Measurements from ENCODE around the gene TCF4.

TCF4 gene

GRCh38 chr18:55585065-55585919 lies 2.7 kb downstream of the TCF4 start:
- DNase-seq, result no peak

GRCh38 chr18:55584201-55584600 lies 3.8 kb downstream of the TCF4 start:
- no peak for DNase-seq

- no peak for DNase-seq
Measured at GRCh38 chr18:55582325-55582724, 5.7 kb downstream of the TCF4 start.

- no peak for DNase-seq
Measured at GRCh38 chr18:55579501-55580270, 8.3 kb downstream of the TCF4 start.

- DNase-seq, result no peak
Measured at GRCh38 chr18:55577812-55578539, 10.0 kb downstream of the TCF4 start.

- DNase-seq, result no peak
Measured at GRCh38 chr18:55576001-55576400, 12.0 kb downstream of the TCF4 start.

GRCh38 chr18:55575066-55575465 lies 12.9 kb downstream of the TCF4 start:
- DNase-seq, result no peak

GRCh38 chr18:55573386-55573785 lies 14.6 kb downstream of the TCF4 start:
- DNase-seq, result no peak

GRCh38 chr18:55570966-55571365 lies 17.0 kb downstream of the TCF4 start:
- no peak for DNase-seq

- DNase-seq, result no peak
Measured at GRCh38 chr18:55566456-55566935, 21.5 kb downstream of the TCF4 start.

GRCh38 chr18:55559739-55560138 lies 28.3 kb downstream of the TCF4 start:
- DNase-seq, result no peak

- no peak for DNase-seq
Measured at GRCh38 chr18:55557211-55557610, 30.8 kb downstream of the TCF4 start.

GRCh38 chr18:55555395-55556027 lies 32.5 kb downstream of the TCF4 start:
- no peak for DNase-seq

- no peak for DNase-seq
Measured at GRCh38 chr18:55552526-55553189, 35.3 kb downstream of the TCF4 start.

- no peak for DNase-seq
Measured at GRCh38 chr18:55551227-55551626, 36.8 kb downstream of the TCF4 start.

GRCh38 chr18:55550471-55550870 lies 37.5 kb downstream of the TCF4 start:
- no peak for DNase-seq

GRCh38 chr18:55549474-55550104 lies 38.4 kb downstream of the TCF4 start:
- no peak for DNase-seq

- DNase-seq, result no peak
Measured at GRCh38 chr18:55547705-55548056, 40.3 kb downstream of the TCF4 start.

GRCh38 chr18:55546851-55547704 lies 40.9 kb downstream of the TCF4 start:
- DNase-seq, result no peak

- DNase-seq, result no peak
Measured at GRCh38 chr18:55544014-55544413, 44.0 kb downstream of the TCF4 start.

Data from NCI-H2029 (cell line).